Measurements from ENCODE around the gene ARSK.

ARSK gene

GRCh38 chr5:95581576-95581975, 26.7 kb downstream of the ARSK start:
- Histone ChIP-seq H3K9me3 (no peaks in the 10 kb centered on the region), H3K36me3 (peaks cover 0 to 7% (median 0%) of the 10 kb centered on the region in 3 donors), H3K4me1 (no peaks in the 10 kb centered on the region), H3K27me3 (no peaks in the 10 kb centered on the region), H3K4me3 (no peak overlapping the region), H3K27ac (no peak overlapping the region)
- no peak for DNase-seq
- intact Hi-C loops (cut with DNase I; ENCODE audit: low total_unique reads) = no loop called here
- TF ChIP-seq CTCF (IDR thresholded peaks at IDR 0.05) = no peak

GRCh38 chr5:95583992-95584391, 29.1 kb downstream of the ARSK start:
- no peak overlapping the region for H3K4me3 ChIP-seq
- H3K36me3 ChIP-seq = peaks cover 0 to 7% (median 0%) of the 10 kb centered on the region in 3 donors
- no peak for DNase-seq
- intact Hi-C loops (cut with DNase I; ENCODE audit: low total_unique reads) = no loop called here
- no peaks in the 10 kb centered on the region for H3K9me3 ChIP-seq
- no peak for TF ChIP-seq CTCF (IDR thresholded peaks at IDR 0.05)
- H3K27me3 ChIP-seq = no peaks in the 10 kb centered on the region
- no peak overlapping the region for H3K27ac ChIP-seq
- H3K4me1 ChIP-seq = no peaks in the 10 kb centered on the region

GRCh38 chr5:95590880-95591279, 36.0 kb downstream of the ARSK start:
- no peak for DNase-seq
- Histone ChIP-seq H3K4me3 (no peak overlapping the region), H3K27me3 (no peaks in the 10 kb centered on the region), H3K4me1 (no peaks in the 10 kb centered on the region), H3K27ac (no peak overlapping the region), H3K9me3 (no peaks in the 10 kb centered on the region), H3K36me3 (peaks cover 0 to 5% (median 0%) of the 10 kb centered on the region in 3 donors)
- intact Hi-C loops (cut with DNase I; ENCODE audit: low total_unique reads) = no loop called here
- no peak for TF ChIP-seq CTCF (IDR thresholded peaks at IDR 0.05)

- DNase-seq = no peak
- H3K4me3 ChIP-seq = no peak overlapping the region
- no peak overlapping the region for H3K27ac ChIP-seq
- no peaks in the 10 kb centered on the region for H3K4me1 ChIP-seq
- H3K9me3 ChIP-seq = no peaks in the 10 kb centered on the region
- no peaks in the 10 kb centered on the region for H3K27me3 ChIP-seq
- peaks cover 0 to 5% (median 0%) of the 10 kb centered on the region in 3 donors for H3K36me3 ChIP-seq
- no peak for TF ChIP-seq CTCF (IDR thresholded peaks at IDR 0.05)
- intact Hi-C loops (cut with DNase I; ENCODE audit: low total_unique reads) = no loop called here
These were observed 36.6 kb downstream of the ARSK start for GRCh38 chr5:95591490-95591901.

- no peak for DNase-seq
- Histone ChIP-seq H3K36me3 (peaks cover 0 to 5% (median 0%) of the 10 kb centered on the region in 3 donors), H3K9me3 (no peaks in the 10 kb centered on the region), H3K27me3 (no peaks in the 10 kb centered on the region), H3K4me3 (no peak overlapping the region), H3K27ac (no peak overlapping the region), H3K4me1 (peaks cover 0 to 1% (median under 1%) of the 10 kb centered on the region in 4 donors)
- intact Hi-C loops (cut with DNase I; ENCODE audit: low total_unique reads) = no loop called here
- no peak for TF ChIP-seq CTCF (IDR thresholded peaks at IDR 0.05)
These were observed 40.5 kb downstream of the ARSK start for GRCh38 chr5:95595289-95595931.

Data from tibial artery (tissue), 4 donors.